IPS-20b (cell line): Measurements from ENCODE around the gene OTOR.

Experiments used
- H3K27ac ChIP-seq: one replicate; pipeline ENCODE4 v1.5.1; 2013; ENCODE audit warnings: low read length
- H3K27me3 ChIP-seq: 2 replicates; pipeline ENCODE4 v1.6.1; 2013; ENCODE audit warnings: mild to moderate bottlenecking, low read length, inconsistent platforms; ENCODE audit not compliant: insufficient read depth
- H3K36me3 ChIP-seq: 2 replicates; pipeline ENCODE4 v1.6.1; 2013; ENCODE audit warnings: low read depth, mild to moderate bottlenecking, inconsistent platforms, low read length, moderate library complexity; ENCODE audit not compliant: insufficient read depth
- H3K4me1 ChIP-seq: 2 replicates; pipeline ENCODE4 v1.6.1; 2013; ENCODE audit warnings: mild to moderate bottlenecking, control low read depth, inconsistent platforms, low read length, moderate library complexity; ENCODE audit not compliant: insufficient read depth
- H3K4me3 ChIP-seq: 2 replicates; pipeline ENCODE4 v1.5.1; 2013; ENCODE audit warnings: mild to moderate bottlenecking, low read length, inconsistent platforms
- H3K9ac ChIP-seq: 2 replicates; pipeline ENCODE4 v1.6.1; 2013; ENCODE audit warnings: low read depth, mild to moderate bottlenecking, inconsistent platforms, low read length, moderate library complexity
- H3K9me3 ChIP-seq: 2 replicates; pipeline ENCODE4 v1.6.1; 2013; ENCODE audit warnings: mild to moderate bottlenecking, low read depth, low read length, inconsistent platforms; ENCODE audit not compliant: insufficient read depth

OTOR gene

GRCh38 chr20:16748308-16748900 is at the start of gene OTOR:
OTOR (plus strand) TSS chr20:16748358; CDS start chr20:16748402, 44 bp downstream.
- Histone ChIP-seq H3K27ac (no peak within 1 kb of the TSS), H3K4me1 (peaks cover 8% of the 10 kb centered on the region; the same call in 1 of the 2 replicates), H3K9me3 (no peaks in the 10 kb centered on the region), H3K4me3 (no peak within 1 kb of the TSS), H3K36me3 (no peaks in the 10 kb centered on the region), H3K9ac (no peak within 1 kb of the TSS), H3K27me3 (no peaks in the 10 kb centered on the region)

GRCh38 chr20:16699293-16699692 is 48.9 kb upstream of the OTOR start:
- Histone ChIP-seq H3K4me1 (no peaks in the 10 kb centered on the region), H3K9me3 (no peaks in the 10 kb centered on the region), H3K27me3 (no peaks in the 10 kb centered on the region), H3K4me3 (no peak overlapping the region), H3K36me3 (no peaks in the 10 kb centered on the region), H3K9ac (no peak overlapping the region), H3K27ac (no peak overlapping the region)

GRCh38 chr20:16701296-16701695 is 46.9 kb upstream of the OTOR start:
- H3K27me3 ChIP-seq, result no peaks in the 10 kb centered on the region
- H3K9ac ChIP-seq, result no peak overlapping the region
- peaks cover 5% of the 10 kb centered on the region for H3K9me3 ChIP-seq
- no peak overlapping the region for H3K4me3 ChIP-seq
- no peak overlapping the region for H3K27ac ChIP-seq
- H3K4me1 ChIP-seq, result no peaks in the 10 kb centered on the region
- H3K36me3 ChIP-seq, result no peaks in the 10 kb centered on the region

- H3K9ac ChIP-seq, result no peak overlapping the region
Measured at GRCh38 chr20:16703570-16703969, 44.6 kb upstream of the OTOR start.

GRCh38 chr20:16707674-16708073 is 40.5 kb upstream of the OTOR start:
- Histone ChIP-seq H3K4me3 (no peak overlapping the region), H3K36me3 (no peaks in the 10 kb centered on the region), H3K9ac (no peak overlapping the region), H3K4me1 (no peaks in the 10 kb centered on the region), H3K9me3 (peaks cover 11% of the 10 kb centered on the region), H3K27me3 (no peaks in the 10 kb centered on the region), H3K27ac (no peak overlapping the region)

More at GRCh38 chr20:16703570-16703969, 44.6 kb upstream of the OTOR start:
- Histone ChIP-seq H3K27ac (no peak overlapping the region), H3K4me1 (no peaks in the 10 kb centered on the region), H3K27me3 (no peaks in the 10 kb centered on the region), H3K4me3 (no peak overlapping the region), H3K9me3 (peaks cover 11% of the 10 kb centered on the region), H3K36me3 (no peaks in the 10 kb centered on the region)

- Histone ChIP-seq H3K4me1 (no peaks in the 10 kb centered on the region), H3K27ac (no peak overlapping the region), H3K36me3 (no peaks in the 10 kb centered on the region), H3K27me3 (no peaks in the 10 kb centered on the region), H3K4me3 (no peak overlapping the region), H3K9ac (no peak overlapping the region), H3K9me3 (peaks cover 11% of the 10 kb centered on the region)
Measured at GRCh38 chr20:16708602-16709001, 39.6 kb upstream of the OTOR start.

GRCh38 chr20:16709017-16709416 is 39.1 kb upstream of the OTOR start:
- Histone ChIP-seq H3K27me3 (no peaks in the 10 kb centered on the region), H3K4me1 (no peaks in the 10 kb centered on the region), H3K9me3 (peaks cover 11% of the 10 kb centered on the region), H3K27ac (no peak overlapping the region), H3K4me3 (no peak overlapping the region), H3K36me3 (no peaks in the 10 kb centered on the region), H3K9ac (no peak overlapping the region)

- Histone ChIP-seq H3K4me1 (no peaks in the 10 kb centered on the region; the same call in 1 of the 2 replicates), H3K4me3 (no peak overlapping the region), H3K9ac (no peak overlapping the region), H3K27me3 (no peaks in the 10 kb centered on the region), H3K9me3 (peaks cover 8% of the 10 kb centered on the region), H3K36me3 (no peaks in the 10 kb centered on the region), H3K27ac (no peak overlapping the region)
Measured at GRCh38 chr20:16710781-16711180, 37.4 kb upstream of the OTOR start.

- Histone ChIP-seq H3K27me3 (no peaks in the 10 kb centered on the region), H3K4me3 (no peak overlapping the region), H3K27ac (no peak overlapping the region), H3K36me3 (no peaks in the 10 kb centered on the region), H3K9ac (no peak overlapping the region), H3K9me3 (peaks cover 2% of the 10 kb centered on the region; the same call in 1 of the 2 replicates), H3K4me1 (no peaks in the 10 kb centered on the region; the same call in 1 of the 2 replicates)
Measured at GRCh38 chr20:16711661-16712258, 36.4 kb upstream of the OTOR start.

- no peak overlapping the region for H3K27ac ChIP-seq
- no peaks in the 10 kb centered on the region; the same call in 1 of the 2 replicates for H3K4me1 ChIP-seq
- no peaks in the 10 kb centered on the region for H3K27me3 ChIP-seq
- H3K36me3 ChIP-seq, result no peaks in the 10 kb centered on the region
- H3K9me3 ChIP-seq, result no peaks in the 10 kb centered on the region
- H3K9ac ChIP-seq, result no peak overlapping the region
- no peak overlapping the region for H3K4me3 ChIP-seq
Measured at GRCh38 chr20:16712511-16712947, 35.6 kb upstream of the OTOR start.

GRCh38 chr20:16713066-16713465 is 35.1 kb upstream of the OTOR start:
- Histone ChIP-seq H3K27ac (no peak overlapping the region), H3K9me3 (no peaks in the 10 kb centered on the region), H3K27me3 (no peaks in the 10 kb centered on the region), H3K4me1 (no peaks in the 10 kb centered on the region; the same call in 1 of the 2 replicates), H3K9ac (no peak overlapping the region), H3K36me3 (no peaks in the 10 kb centered on the region), H3K4me3 (no peak overlapping the region)

- Histone ChIP-seq H3K4me1 (no peaks in the 10 kb centered on the region; the same call in 1 of the 2 replicates), H3K9me3 (no peaks in the 10 kb centered on the region), H3K36me3 (no peaks in the 10 kb centered on the region), H3K27me3 (no peaks in the 10 kb centered on the region), H3K9ac (no peak overlapping the region), H3K27ac (no peak overlapping the region), H3K4me3 (no peak overlapping the region)
Measured at GRCh38 chr20:16714242-16714641, 33.9 kb upstream of the OTOR start.
